ENCODE data around the gene PLEKHG2. TPM values are rescaled to one million over a fixed set of nuclear protein-coding genes. Genes with fewer than 3 reads are reported as not detected.

The PLEKHG2 gene
- total and polyA plus RNA-seq, 9 of the 15 experiments (the other 6 are each of a cell fraction or from before 2014, with no cell fraction given), result 0.98 to 45.7 (median 9.8) TPM

DNA sequence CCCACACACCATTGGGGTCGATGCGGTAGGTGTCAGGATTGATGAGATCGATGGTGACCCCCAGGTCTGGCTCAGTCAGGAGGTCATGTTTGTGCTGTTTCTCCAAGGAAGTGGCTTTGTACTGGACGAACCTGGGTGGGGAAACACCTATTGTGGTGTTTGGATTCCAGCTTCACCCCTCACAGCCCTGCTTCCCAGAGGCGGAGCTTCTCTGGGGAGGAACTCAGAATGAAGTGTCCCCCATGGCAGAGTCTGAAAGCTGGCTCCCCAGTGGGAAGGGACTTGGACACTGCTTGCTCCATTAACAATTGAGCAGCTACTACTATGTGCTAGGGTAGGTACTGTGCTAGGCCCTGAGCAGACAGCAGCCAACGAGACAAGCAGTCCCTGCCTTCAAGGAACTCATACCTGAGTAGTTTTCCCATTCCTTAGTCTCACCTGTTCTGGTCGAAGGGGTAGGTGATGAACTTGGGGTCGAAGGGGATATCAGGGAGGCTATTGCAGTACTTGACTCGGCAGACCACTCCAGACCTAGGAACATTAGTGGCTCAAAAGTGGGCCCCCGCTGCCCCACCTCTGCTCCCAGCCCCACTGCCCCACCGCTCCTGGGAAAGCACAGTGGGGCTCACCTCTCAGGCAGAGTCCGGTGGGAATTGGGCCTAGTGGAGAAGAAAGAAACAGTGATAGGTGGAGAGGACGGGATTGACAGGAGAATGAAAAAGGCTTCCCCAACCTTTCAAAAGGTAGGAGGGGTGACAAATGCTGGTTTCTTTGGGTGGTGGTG, 22.6 kb upstream of the PLEKHG2 start:
- Histone ChIP-seq H3K9me1 (ENCODE audit: control insufficient read depth, insufficient read depth, low read length) (no peaks in the 10 kb centered on the region), H3K27ac (ENCODE audit: extremely low read depth, low read depth, low read length) (peak overlapping the region; percentile 99; the same call in 2 of the 3 replicates), H3K27me3 (ENCODE audit: control insufficient read depth in 2 of 2, insufficient read depth in 2 of 2, low read length in 2 of 2) (no peaks in the 10 kb centered on the region), H3K36me3 (ENCODE audit: control insufficient read depth, insufficient read depth, low read length) (peaks cover 61% of the 10 kb centered on the region), H4K20me1 (replicated peaks; ENCODE audit: control insufficient read depth, insufficient read depth, low read length) (0 out of 2 replicates have a peak, but pooled peaks cover 7% of the 10 kb centered on the region), H3K9me3 (replicated peaks; ENCODE audit: control insufficient read depth, insufficient read depth, low read depth, low read length) (no peaks in the 10 kb centered on the region), H3K79me2 (ENCODE audit: control insufficient read depth, insufficient read depth, low read length) (peaks cover 27% of the 10 kb centered on the region), H3K4me3 (peak overlapping the region; percentile 95), H3K4me1 (replicated peaks in 1 of 2; ENCODE audit: control insufficient read depth in 2 of 2, insufficient read depth in 2 of 2, low read length in 2 of 2) (peaks cover 11 to 22% of the 10 kb centered on the region in 2 experiments), H3K4me2 (ENCODE audit: insufficient read depth, low read length) (peak overlapping the region; percentile 97), H2AFZ (ENCODE audit: low read depth, low read length) (no peak overlapping the region), H3K9ac (ENCODE audit: insufficient read depth in 1 of 2, low read depth in 2 of 2, low read length in 2 of 2) (peak overlapping the region; percentile 96 to 97)
- no peak for TF ChIP-seq SNRNP70 (optimal IDR thresholded peaks at IDR 0.05; ENCODE audit: low read depth, low read length)
- TF ChIP-seq ELF1 (tag; IDR thresholded peaks at IDR 0.05), result no peak
- CTCF ChIA-PET (ENCODE audit: low intra/inter-chr PET ratio), result no interaction called here
- ATAC-seq (no peak), FAIRE-seq (no peak), DNase-seq (ENCODE audit: extremely low read depth in 1 of 4, low spot score in 3 of 4) (no peak)
- POLR2A ChIA-PET, result interaction anchor here (1.5 to 2.0 kb wide), 4 partner anchors 9 to 43 kb away, joined by 3 to 15 read pairs (median 7); partner anchors contain the start of gene ZFP36
- in situ Hi-C loops (cut with MboI), result no loop called here
- 58% methylated on average over 12 of the region's 13 CpGs for WGBS (ENCODE audit: insufficient coverage, low coverage, missing lambda C conversion rate)
- no TSS peak for BruUV-seq (replicated peaks)
- intact Hi-C loops (cut with micrococcal nuclease), result loop anchor here (2.0 kb wide), 2 partner anchors 45 to 55 kb away; partner anchors contain the start of gene SUPT5H

DNA sequence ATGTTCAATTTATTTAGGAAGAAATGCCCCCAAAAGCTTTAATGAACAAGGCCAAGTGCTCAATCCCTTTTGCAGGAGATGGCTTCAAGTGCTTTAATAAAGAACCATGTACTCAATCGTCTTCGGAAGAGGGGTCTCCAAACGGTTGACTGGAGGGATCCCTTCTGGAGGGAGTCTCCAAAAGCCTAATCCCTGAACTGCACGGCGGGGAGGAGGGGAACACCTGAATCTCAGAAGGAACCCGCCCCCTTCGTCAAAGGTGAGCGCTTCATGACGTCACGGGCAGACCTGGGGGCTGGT, 22.1 kb upstream of the PLEKHG2 start:
- Histone ChIP-seq H3K9ac (ENCODE audit: insufficient read depth in 1 of 2, low read depth in 2 of 2, low read length in 2 of 2) (peak overlapping the region; percentile 96 to 97), H3K27me3 (ENCODE audit: control insufficient read depth in 2 of 2, insufficient read depth in 2 of 2, low read length in 2 of 2) (no peaks in the 10 kb centered on the region), H4K20me1 (replicated peaks; ENCODE audit: control insufficient read depth, insufficient read depth, low read length) (0 out of 2 replicates have a peak, but pooled peaks cover 1% of the 10 kb centered on the region), H3K4me3 (peak overlapping the region; percentile 95), H3K27ac (ENCODE audit: extremely low read depth, low read depth, low read length) (peak overlapping the region; percentile 99), H3K36me3 (ENCODE audit: control insufficient read depth, insufficient read depth, low read length) (peaks cover 61% of the 10 kb centered on the region), H3K9me3 (replicated peaks; ENCODE audit: control insufficient read depth, insufficient read depth, low read depth, low read length) (no peaks in the 10 kb centered on the region), H3K4me2 (ENCODE audit: insufficient read depth, low read length) (peak overlapping the region; percentile 97), H2AFZ (ENCODE audit: low read depth, low read length) (peak overlapping the region; percentile 99), H3K9me1 (ENCODE audit: control insufficient read depth, insufficient read depth, low read length) (no peaks in the 10 kb centered on the region), H3K4me1 (replicated peaks in 1 of 2; ENCODE audit: control insufficient read depth in 2 of 2, insufficient read depth in 2 of 2, low read length in 2 of 2) (peaks cover 11 to 18% of the 10 kb centered on the region in 2 experiments), H3K79me2 (ENCODE audit: control insufficient read depth, insufficient read depth, low read length) (peaks cover 27% of the 10 kb centered on the region)
- DNase-seq (ENCODE audit: extremely low read depth in 1 of 4, low spot score in 3 of 4), result no peak
- intact Hi-C loops (cut with micrococcal nuclease) (loop anchor here (2.0 kb wide), 2 partner anchors 46 to 54 kb away; partner anchors contain the start of gene SUPT5H), in situ Hi-C loops (cut with MboI) (no loop called here)
- ChIA-PET POLR2A (interaction anchor here (0.6 to 2.3 kb wide), 22 partner anchors 8 to 541 kb away, joined by 3 to 25 read pairs (median 4); partner anchors contain the start of genes PLEKHG2, RPS16 and ZFP36), CTCF (ENCODE audit: low intra/inter-chr PET ratio) (no interaction called here)
- no peak for ATAC-seq
- FAIRE-seq, result no peak
- whole genome bisulfite sequencing (ENCODE audit: insufficient coverage, low coverage, missing lambda C conversion rate), result 0% methylated on average over 10 of the region's 10 CpGs
- BruUV-seq (replicated peaks), result no TSS peak
- TF ChIP-seq ZBTB1 (CRISPR knock-in tag; IDR thresholded peaks at IDR 0.05; ENCODE audit: borderline replicate concordance, low read depth), result peak; percentile 65; the same call in 1 of the 2 replicates
- TF ChIP-seq CREB1 (IDR thresholded peaks at IDR 0.05), result peak; percentile 95
- no peak; the same call in 1 of the 2 replicates for TF ChIP-seq CREB1 (CRISPR knock-in tag; IDR thresholded peaks at IDR 0.05)
- no peak for TF ChIP-seq ERF (CRISPR knock-in tag; IDR thresholded peaks at IDR 0.05)
- peak; percentile 98 for TF ChIP-seq CREM (IDR thresholded peaks at IDR 0.05; ENCODE audit: low read depth)
- TF ChIP-seq, protein P1, sequence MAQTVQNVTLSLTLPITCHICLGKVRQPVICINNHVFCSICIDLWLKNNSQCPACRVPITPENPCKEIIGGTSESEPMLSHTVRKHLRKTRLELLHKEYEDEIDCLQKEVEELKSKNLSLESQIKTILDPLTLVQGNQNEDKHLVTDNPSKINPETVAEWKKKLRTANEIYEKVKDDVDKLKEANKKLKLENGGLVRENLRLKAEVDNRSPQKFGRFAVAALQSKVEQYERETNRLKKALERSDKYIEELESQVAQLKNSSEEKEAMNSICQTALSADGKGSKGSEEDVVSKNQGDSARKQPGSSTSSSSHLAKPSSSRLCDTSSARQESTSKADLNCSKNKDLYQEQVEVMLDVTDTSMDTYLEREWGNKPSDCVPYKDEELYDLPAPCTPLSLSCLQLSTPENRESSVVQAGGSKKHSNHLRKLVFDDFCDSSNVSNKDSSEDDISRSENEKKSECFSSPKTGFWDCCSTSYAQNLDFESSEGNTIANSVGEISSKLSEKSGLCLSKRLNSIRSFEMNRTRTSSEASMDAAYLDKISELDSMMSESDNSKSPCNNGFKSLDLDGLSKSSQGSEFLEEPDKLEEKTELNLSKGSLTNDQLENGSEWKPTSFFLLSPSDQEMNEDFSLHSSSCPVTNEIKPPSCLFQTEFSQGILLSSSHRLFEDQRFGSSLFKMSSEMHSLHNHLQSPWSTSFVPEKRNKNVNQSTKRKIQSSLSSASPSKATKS (CRISPR knock-in tag; IDR thresholded peaks at IDR 0.05), result 0 out of 2 replicates have a peak, but pooled peaks have one; percentile 25
- no peak for TF ChIP-seq MAFF (IDR thresholded peaks at IDR 0.05; ENCODE audit: low read length)
- TF ChIP-seq ZNF589 (CRISPR knock-in tag; IDR thresholded peaks at IDR 0.05; ENCODE audit: low read depth), result 0 out of 2 replicates have a peak, but pooled peaks have one; percentile 35
